ENCODE measurements around the gene MACROD1.

The MACROD1 gene

DNA sequence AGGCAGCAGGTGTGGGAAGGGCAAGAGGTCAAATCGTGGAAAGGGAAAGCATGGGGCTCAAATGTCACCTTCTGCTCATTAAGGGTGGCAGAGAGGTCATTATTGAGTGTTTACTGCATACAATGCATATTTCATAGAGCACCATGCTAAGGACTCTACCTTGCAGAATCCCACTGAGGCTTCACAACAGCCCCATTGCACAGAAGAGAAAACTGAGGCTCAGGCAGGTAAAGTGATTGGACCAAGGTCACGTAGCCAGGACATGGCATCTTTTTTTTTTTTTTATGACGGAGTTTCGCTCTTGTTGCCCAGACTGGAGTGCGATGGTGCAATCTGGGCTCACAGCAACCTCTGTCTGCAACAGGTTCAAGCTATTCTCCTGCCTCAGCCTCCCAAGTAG lies 122.4 kb downstream of the MACROD1 start:
- TF ChIP-seq, protein P1, sequence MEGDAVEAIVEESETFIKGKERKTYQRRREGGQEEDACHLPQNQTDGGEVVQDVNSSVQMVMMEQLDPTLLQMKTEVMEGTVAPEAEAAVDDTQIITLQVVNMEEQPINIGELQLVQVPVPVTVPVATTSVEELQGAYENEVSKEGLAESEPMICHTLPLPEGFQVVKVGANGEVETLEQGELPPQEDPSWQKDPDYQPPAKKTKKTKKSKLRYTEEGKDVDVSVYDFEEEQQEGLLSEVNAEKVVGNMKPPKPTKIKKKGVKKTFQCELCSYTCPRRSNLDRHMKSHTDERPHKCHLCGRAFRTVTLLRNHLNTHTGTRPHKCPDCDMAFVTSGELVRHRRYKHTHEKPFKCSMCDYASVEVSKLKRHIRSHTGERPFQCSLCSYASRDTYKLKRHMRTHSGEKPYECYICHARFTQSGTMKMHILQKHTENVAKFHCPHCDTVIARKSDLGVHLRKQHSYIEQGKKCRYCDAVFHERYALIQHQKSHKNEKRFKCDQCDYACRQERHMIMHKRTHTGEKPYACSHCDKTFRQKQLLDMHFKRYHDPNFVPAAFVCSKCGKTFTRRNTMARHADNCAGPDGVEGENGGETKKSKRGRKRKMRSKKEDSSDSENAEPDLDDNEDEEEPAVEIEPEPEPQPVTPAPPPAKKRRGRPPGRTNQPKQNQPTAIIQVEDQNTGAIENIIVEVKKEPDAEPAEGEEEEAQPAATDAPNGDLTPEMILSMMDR (IDR thresholded peaks at IDR 0.05; ENCODE audit: extremely low read depth, insufficient read depth, missing control alignments): no peak
- in situ Hi-C loops (cut with MboI; ENCODE audit: low pct_unique_long_range_greater_than_20kb, low sequenced_read_pairs, unreplicated experiment): no loop called here
- no peak for DNase-seq (ENCODE audit: low spot score)

DNA sequence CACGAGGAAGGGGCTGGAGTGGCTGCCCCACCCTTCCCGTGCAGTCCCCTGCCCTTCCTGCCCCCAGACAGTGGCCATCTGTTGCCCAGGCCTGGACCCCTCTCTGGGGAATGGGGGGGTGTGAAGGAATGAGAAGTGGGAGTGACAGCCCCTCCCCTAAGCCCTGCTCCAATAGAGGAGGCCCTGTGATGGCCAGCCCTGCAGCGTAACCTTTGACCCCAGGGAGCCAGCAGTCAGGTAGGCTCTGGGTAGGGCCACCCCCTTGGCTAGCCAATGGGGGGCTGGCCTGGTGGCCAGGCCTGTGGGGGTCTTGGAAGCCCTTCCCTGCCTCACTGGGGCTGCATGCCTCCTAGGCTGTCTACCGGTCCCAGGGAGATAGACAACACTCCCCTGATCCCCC lies 123.6 kb downstream of the MACROD1 start:
- DNase-seq (ENCODE audit: low spot score): no peak
- TF ChIP-seq, protein P1 (IDR thresholded peaks at IDR 0.05; ENCODE audit: extremely low read depth, insufficient read depth, missing control alignments): no peak
- in situ Hi-C loops (cut with MboI; ENCODE audit: low pct_unique_long_range_greater_than_20kb, low sequenced_read_pairs, unreplicated experiment): no loop called here

DNA sequence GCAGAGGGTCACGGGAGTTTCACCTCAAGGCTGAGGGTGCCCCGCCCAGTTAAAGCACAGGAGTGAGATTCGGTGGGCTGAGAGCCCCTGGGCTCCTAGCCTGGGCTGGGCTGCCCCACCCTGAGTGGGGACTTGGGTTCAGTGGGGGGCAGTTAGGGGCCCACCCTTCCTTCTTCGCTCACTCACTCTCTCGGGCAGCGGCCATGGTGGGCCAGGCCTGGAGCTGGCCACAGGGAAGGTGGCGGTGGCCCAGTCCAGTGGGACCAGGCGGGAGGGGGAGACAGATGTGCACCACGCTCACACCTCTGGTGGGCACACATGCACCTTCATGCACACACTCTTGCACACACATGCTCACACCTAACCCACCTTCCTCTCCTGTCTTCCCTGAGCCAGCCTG lies 124.1 kb downstream of the MACROD1 start:
- TF ChIP-seq, protein P1 (IDR thresholded peaks at IDR 0.05; ENCODE audit: extremely low read depth, insufficient read depth, missing control alignments): no peak
- no peak for DNase-seq (ENCODE audit: low spot score)
- in situ Hi-C loops (cut with MboI; ENCODE audit: low pct_unique_long_range_greater_than_20kb, low sequenced_read_pairs, unreplicated experiment): no loop called here

DNA sequence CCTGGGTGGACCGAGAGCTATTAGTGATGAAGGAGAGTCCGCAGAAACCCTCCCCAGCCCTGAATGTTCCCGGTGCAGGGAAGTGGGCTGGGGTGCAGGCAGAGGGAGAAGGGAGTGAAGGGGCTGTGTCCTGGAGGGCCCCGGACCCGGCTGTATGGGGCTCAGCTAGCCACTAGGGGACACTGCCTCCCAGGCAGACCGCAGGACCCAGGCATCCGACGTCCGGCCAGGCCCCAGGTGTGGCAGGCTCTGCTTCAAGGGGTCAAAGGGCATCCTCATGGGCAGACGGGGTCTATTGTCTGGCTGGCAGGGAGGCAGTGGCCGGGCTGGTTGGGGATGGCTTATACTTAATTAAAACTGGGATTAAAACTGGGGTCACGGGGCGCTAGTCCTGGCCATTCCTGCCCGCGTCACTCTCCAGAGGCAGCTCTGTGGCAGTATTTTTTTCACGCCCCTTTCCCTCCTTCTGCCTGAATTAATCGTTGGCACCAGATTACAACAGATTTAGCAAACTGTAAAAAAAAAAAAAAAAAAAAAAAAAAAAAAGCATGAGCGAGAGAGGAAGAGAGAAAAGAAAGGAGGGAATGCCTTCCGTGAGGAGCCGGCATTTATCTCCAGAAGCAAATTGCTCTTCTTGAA lies 125.1 kb downstream of the MACROD1 start:
- DNase-seq (ENCODE audit: low spot score): no peak
- TF ChIP-seq, protein P1 (IDR thresholded peaks at IDR 0.05; ENCODE audit: extremely low read depth, insufficient read depth, missing control alignments): peak; percentile 37
- in situ Hi-C loops (cut with MboI; ENCODE audit: low pct_unique_long_range_greater_than_20kb, low sequenced_read_pairs, unreplicated experiment): no loop called here

DNA sequence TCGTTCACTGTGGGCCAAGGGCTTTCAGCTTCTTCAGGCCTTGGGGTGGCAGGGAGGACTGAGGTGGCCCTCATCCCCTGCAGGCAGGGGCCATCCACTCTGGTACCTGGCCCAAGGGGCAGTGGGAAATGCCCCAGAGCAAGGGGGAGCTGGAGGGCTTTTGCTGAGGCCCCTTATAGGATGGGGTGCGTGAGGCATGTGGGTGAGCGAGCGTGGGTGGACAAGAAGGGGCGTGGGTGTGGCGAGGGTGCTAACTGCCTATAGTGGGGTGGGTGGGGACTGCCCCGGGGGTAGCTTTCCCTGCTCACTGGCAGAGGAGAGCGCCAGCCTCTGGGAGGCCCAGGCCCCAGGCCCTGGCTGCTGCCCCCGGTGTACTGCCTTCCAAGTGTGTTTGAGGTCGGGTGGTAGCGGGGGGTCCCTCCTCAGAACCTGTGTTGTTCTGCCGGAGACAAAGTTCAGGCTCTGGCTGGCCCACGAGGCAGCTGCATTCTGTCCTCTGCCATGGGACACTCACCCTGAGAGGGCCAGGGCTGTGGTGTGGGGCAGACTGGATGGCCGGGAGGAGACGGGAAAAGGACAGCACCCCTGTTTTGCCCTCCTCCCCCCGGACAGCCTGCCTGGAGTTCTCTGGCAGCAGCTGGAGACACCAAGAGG lies 126.8 kb downstream of the MACROD1 start:
- TF ChIP-seq, protein P1 (IDR thresholded peaks at IDR 0.05; ENCODE audit: extremely low read depth, insufficient read depth, missing control alignments): no peak
- no peak for DNase-seq (ENCODE audit: low spot score)
- in situ Hi-C loops (cut with MboI; ENCODE audit: low pct_unique_long_range_greater_than_20kb, low sequenced_read_pairs, unreplicated experiment): no loop called here

DNA sequence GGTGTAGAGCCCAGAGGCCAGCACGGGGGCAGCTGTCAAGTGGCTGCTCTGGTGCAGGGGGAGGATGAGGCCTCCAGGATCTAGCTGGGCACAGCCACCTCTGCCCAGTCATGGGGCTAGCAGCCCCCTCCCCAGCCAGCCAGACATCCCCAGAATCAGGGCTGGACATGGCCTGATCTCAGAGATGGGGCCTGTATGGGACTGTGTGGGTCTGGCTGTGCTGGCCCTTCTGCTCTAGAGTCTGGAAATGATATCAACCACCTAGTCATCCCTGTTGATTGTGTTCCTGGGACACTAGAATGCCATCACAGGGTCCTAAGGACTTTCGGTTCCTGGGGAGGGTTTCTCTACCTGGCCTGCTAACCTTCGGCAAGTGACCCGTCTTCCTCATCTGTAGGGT lies 127.4 kb downstream of the MACROD1 start:
- DNase-seq (ENCODE audit: low spot score): no peak
- TF ChIP-seq, protein P1 (IDR thresholded peaks at IDR 0.05; ENCODE audit: extremely low read depth, insufficient read depth, missing control alignments): no peak
- in situ Hi-C loops (cut with MboI; ENCODE audit: low pct_unique_long_range_greater_than_20kb, low sequenced_read_pairs, unreplicated experiment): no loop called here
